ENCODE data around the gene SLC7A5.
"Not testable (repeated sequence)": the region's sequence is repeated elsewhere in the genome, so short reads cannot be mapped to it uniquely, and the experiment has no call there.

SLC7A5 gene

DNA sequence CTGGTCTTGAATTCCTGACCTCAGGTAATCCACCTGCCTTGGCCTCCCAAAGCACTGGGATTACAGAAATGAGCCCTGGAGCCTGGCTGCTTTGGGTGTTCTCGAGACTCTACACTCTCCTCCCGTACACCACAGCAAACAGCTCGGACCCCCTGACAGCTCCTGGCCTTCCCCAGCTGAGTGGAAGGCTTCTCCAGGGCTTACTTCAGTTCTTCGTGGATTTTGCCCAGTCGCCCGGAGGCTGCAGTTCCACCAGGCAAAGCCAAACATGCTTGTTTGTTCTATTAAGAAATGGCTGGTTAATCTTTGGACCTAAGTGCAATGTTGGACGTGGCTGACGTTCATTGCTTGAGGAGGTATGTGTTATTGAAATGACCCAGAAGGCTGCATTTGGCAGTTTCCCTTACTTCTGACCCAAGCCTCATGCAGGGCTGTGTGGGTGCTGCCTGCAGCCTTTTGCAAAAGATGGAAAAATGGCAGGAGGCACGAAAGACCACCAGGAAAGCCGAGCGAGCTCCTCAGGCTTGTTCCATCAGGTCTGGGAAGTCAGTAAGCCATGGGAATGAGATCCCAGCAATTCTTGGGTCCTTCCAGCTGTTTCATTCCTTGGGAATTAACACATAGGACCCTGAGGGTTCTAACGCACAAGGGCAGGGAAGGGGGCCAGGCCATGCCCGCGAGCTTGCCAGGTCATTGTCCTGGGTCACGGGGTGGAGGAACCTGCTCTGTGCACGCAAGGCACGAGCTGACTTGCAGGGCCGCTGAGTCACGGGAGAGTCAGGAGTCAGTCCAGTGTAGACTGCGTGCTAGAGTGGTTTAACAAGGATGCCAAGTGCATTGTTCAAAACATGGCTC lies 79.6 kb downstream of the SLC7A5 start:
- DNase-seq = no peak

GRCh38 chr16:87788730-87789436 lies 80.4 kb downstream of the SLC7A5 start:
- not testable (repeated sequence) for DNase-seq

- not testable (repeated sequence) for DNase-seq
Measured at GRCh38 chr16:87787451-87788091, 81.7 kb downstream of the SLC7A5 start.

DNA sequence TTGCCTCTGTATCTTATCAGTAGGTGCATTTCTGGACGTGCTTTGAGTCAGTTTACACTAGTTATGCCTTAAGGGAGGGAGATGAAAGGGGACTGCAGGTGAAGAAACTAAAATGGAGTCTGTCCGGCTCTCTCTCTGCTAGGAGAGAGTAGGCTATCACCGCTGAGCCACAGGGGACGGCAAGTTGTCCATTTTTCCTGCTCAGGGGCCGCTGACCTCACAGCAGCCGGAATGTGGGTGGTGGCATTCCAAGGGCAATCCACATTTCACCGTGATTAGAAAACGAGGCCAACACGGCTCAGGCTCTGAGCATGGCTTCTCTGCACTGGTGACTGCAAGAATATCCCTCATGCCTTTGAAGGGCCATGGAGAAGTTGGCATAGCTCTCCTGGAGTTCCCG lies 84.5 kb downstream of the SLC7A5 start:
- no peak for DNase-seq

- no peak for DNase-seq
Measured at GRCh38 chr16:87782033-87782432, 87.3 kb downstream of the SLC7A5 start.

- no peak for DNase-seq
Measured at GRCh38 chr16:87780385-87780989, 88.8 kb downstream of the SLC7A5 start.
